HepG2 (cell line): Measurements from ENCODE around the gene ZBTB7A. TPM values are rescaled to one million over a fixed set of nuclear protein-coding genes. Genes with fewer than 3 reads are reported as not detected.

Experiments used
- AGO1 ChIP-seq: fragments of 200-400 bp; formaldehyde crosslinking; IDR thresholded peaks from 2 replicates; pipeline ENCODE4 v1.6.1; 2017; ENCODE audit warnings: mild to moderate bottlenecking, low read depth, low read length, moderate library complexity; ENCODE audit not compliant: poor library complexity, severe bottlenecking
- ATF7-NPFF ChIP-seq: sonication (generic); formaldehyde crosslinking; IDR thresholded peaks from 2 replicates; pipeline ENCODE4 v1.8.1; 2023; ENCODE audit warnings: mild to moderate bottlenecking, low read depth, missing genetic modification reagents, moderate library complexity
- BCL6 ChIP-seq: IDR thresholded peaks from 2 replicates; pipeline ENCODE4 v1.6.1; 2016; ENCODE audit warnings: missing genetic modification reagents, missing compliant biosample characterization
- ESRRA ChIP-seq: sonication (generic); formaldehyde crosslinking; IDR thresholded peaks from 2 replicates; pipeline ENCODE4 v1.5.1; 2020; ENCODE audit warnings: mild to moderate bottlenecking, low read depth, missing genetic modification reagents
- GFI1 ChIP-seq: sonication (generic); formaldehyde crosslinking; IDR thresholded peaks from 2 replicates; pipeline ENCODE4 v1.5.0; 2020; ENCODE audit warnings: missing genetic modification reagents, mild to moderate bottlenecking, borderline replicate concordance
- HNF4G ChIP-seq, 2 experiments: sonication (generic) in 1 of 2; formaldehyde crosslinking in 1 of 2; IDR thresholded peaks; 2 replicates each; pipeline versions ENCODE4 v1.4.0 to v1.6.1; 2011 to 2020; ENCODE audit warnings: borderline replicate concordance in 2 of 2, low read depth in 2 of 2, mild to moderate bottlenecking in 2 of 2, low read length in 1 of 2, missing genetic modification reagents in 1 of 2, moderate library complexity in 1 of 2
- HOXA3 ChIP-seq: sonication (generic); formaldehyde crosslinking; IDR thresholded peaks from 2 replicates; pipeline ENCODE4 v1.5.0; 2020; ENCODE audit warnings: missing genetic modification reagents
- HOXD1 ChIP-seq: sonication (generic); formaldehyde crosslinking; IDR thresholded peaks from 2 replicates; pipeline ENCODE4 v1.5.0; 2020; ENCODE audit warnings: missing genetic modification reagents
- JUND ChIP-seq: sonication (generic); formaldehyde crosslinking; IDR thresholded peaks from 2 replicates; pipeline ENCODE4 v1.8.0; 2022; ENCODE audit warnings: mild to moderate bottlenecking, missing genetic modification reagents
- PHF5A ChIP-seq: IDR thresholded peaks from one replicate; pipeline ENCODE4 v1.6.1; 2018; ENCODE audit warnings: low read depth, missing genetic modification reagents; ENCODE audit not compliant: unreplicated experiment
- POLR2A ChIP-seq, 2 experiments: IDR thresholded peaks; 2 replicates each; pipeline ENCODE4 v1.6.1; 2011; ENCODE audit warnings: low read depth in 2 of 2, low read length in 2 of 2, mild to moderate bottlenecking in 1 of 2, moderate library complexity in 1 of 2; ENCODE audit not compliant: insufficient read depth in 1 of 2
- RBM22 ChIP-seq: fragments of 200-400 bp; formaldehyde crosslinking; optimal IDR thresholded peaks from 2 replicates; pipeline ENCODE3; 2017; ENCODE audit warnings: mild to moderate bottlenecking, low read length, moderate library complexity
- RFX5 ChIP-seq: IDR thresholded peaks from 2 replicates; pipeline ENCODE4 v1.6.1; 2011; ENCODE audit warnings: low read depth, low read length, improper control_type of control experiment
- RFXANK ChIP-seq: IDR thresholded peaks from 2 replicates; pipeline ENCODE4 v1.6.1; 2016
- RNF2 ChIP-seq: fragments of 450-650 bp; conservative IDR thresholded peaks from 2 replicates; pipeline ENCODE4 v1.6.1; 2016; ENCODE audit warnings: low read depth
- SAP130 ChIP-seq: IDR thresholded peaks from 2 replicates; pipeline ENCODE4 v1.6.1; 2016; ENCODE audit warnings: low read depth
- SOX6 ChIP-seq, 2 experiments: fragments of 450-650 bp in 1 of 2; sonication (generic) in 1 of 2; formaldehyde crosslinking in 1 of 2; IDR thresholded peaks; 2 replicates each; pipeline versions ENCODE4 v1.4.0 to v1.6.1; 2017 to 2020; ENCODE audit warnings: antibody characterized with exemption in 1 of 2, mild to moderate bottlenecking in 1 of 2, missing genetic modification reagents in 1 of 2
- ZBTB7A ChIP-seq: sonication (generic); formaldehyde crosslinking; IDR thresholded peaks from 2 replicates; pipeline ENCODE4 v1.8.0; 2022; ENCODE audit warnings: mild to moderate bottlenecking, missing genetic modification reagents
- ZNF207 ChIP-seq: fragments of 450-650 bp; IDR thresholded peaks from 2 replicates; pipeline ENCODE4 v1.6.1; 2016; ENCODE audit warnings: antibody characterized with exemption, borderline replicate concordance
- ZNF234 ChIP-seq: sonication (generic); formaldehyde crosslinking; conservative IDR thresholded peaks from 2 replicates; pipeline ENCODE4 v1.5.1; 2020; ENCODE audit warnings: mild to moderate bottlenecking, missing genetic modification reagents
- ZNF629 ChIP-seq: sonication (generic); formaldehyde crosslinking; conservative IDR thresholded peaks from 2 replicates; pipeline ENCODE4 v1.5.0; 2020; ENCODE audit warnings: missing genetic modification reagents
- ZNF724P ChIP-seq: sonication (generic); formaldehyde crosslinking; IDR thresholded peaks from 2 replicates; pipeline ENCODE4 v1.8.0; 2022; ENCODE audit warnings: missing genetic modification reagents, borderline replicate concordance
- polyA plus RNA-seq, 8 experiments: library from polyadenylated mRNA; depleted of rRNA in 3 of 8; stranded (reverse) in 7 of 8; unstranded in 1 of 8; fragments of >200 nt; fragmentation: Illumina TruSeq in 4 of 8; extraction: Trizol in 4 of 8; gene quantifications; 2 replicates each; pipeline versions ENCODE4 v1.2.1 to v1.2.3, GENCODE V29; 2011 to 2016; ENCODE audit warnings: low read depth in 4 of 8, missing spikeins in 1 of 8, mixed read lengths in 1 of 8; ENCODE audit not compliant: insufficient read depth in 1 of 8
- total RNA-seq, 5 experiments: library from RNA; depleted of rRNA; stranded (reverse); fragments of >200 nt; fragmentation: Illumina TruSeq; extraction: Trizol; gene quantifications; 2 replicates each; pipeline ENCODE4 v1.2.3, GENCODE V29; 2016; ENCODE audit warnings: low read depth in 1 of 5
- TF ChIP-seq, protein P1 (sequence below): IDR thresholded peaks from 2 replicates; pipeline ENCODE4 v1.6.1; 2016; ENCODE audit warnings: missing genetic modification reagents, missing compliant biosample characterization
- TF ChIP-seq, protein P2 (sequence below): sonication (generic); formaldehyde crosslinking; conservative IDR thresholded peaks from 2 replicates; pipeline ENCODE4 v1.4.0; 2020; ENCODE audit warnings: missing genetic modification reagents
- TF ChIP-seq, protein P3 (sequence below): sonication (generic); formaldehyde crosslinking; IDR thresholded peaks from 2 replicates; pipeline ENCODE4 v1.4.0; 2020; ENCODE audit warnings: mild to moderate bottlenecking, low read depth, missing genetic modification reagents
- TF ChIP-seq, protein P4 (sequence below): sonication (generic); formaldehyde crosslinking; IDR thresholded peaks from 2 replicates; pipeline ENCODE4 v1.4.0; 2020; ENCODE audit warnings: mild to moderate bottlenecking, missing genetic modification reagents

Gene ZBTB7A
- total and polyA plus RNA-seq, 2 of the 13 experiments (the other 11 are each of a cell fraction or from before 2014, with no cell fraction given): 3.6 to 4.0 TPM

DNA sequence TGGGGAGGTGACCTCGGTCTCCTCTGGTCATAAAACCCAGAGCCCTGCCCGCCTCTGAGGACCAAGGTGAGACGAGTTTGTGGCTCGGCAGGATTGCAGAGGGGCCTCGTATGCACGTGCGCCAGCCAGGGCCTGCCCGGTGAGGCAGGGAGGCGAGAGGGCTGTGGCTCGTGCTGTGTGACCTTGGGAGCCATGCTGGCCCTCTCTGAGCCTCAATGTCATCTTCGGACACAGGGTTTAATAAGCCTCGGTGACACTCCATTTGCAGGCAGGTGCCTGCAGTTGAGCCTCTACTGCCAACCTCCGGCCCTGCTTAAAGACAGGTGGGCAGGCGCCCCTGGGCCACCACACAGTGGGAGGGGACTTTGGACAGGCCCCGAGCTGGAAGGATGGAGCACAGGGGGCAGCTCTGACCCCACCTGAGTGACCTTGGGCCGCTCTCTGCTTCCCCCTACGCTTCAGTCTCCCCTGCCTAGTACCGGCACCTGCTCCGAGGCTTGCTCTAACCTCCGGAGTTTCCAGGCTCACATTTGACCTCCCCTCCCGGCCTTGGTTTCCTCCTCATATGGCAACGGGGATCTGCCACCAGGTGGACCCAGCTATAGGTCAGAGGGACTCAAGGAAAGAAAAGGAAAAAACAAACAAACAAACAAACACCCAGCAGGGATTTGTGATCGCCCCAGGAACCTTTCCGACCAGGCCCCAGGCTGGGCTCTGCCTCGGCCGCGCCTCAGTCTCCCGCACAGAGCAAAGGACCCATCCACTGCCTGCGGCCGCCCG lies 3.1 kb downstream of the ZBTB7A start (continued):
- TF ChIP-seq, protein P1, sequence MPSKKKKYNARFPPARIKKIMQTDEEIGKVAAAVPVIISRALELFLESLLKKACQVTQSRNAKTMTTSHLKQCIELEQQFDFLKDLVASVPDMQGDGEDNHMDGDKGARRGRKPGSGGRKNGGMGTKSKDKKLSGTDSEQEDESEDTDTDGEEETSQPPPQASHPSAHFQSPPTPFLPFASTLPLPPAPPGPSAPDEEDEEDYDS (CRISPR knock-in tag): no peak
- TF ChIP-seq JUND (no peak), ESRRA (0 out of 2 replicates have a peak, but pooled peaks have one; percentile 61), ZNF234 (no peak), RNF2 (no peak), HOXA3 (CRISPR knock-in tag) (peak; percentile 5; the same call in 1 of the 2 replicates), GFI1 (CRISPR knock-in tag) (no peak), ZNF629 (CRISPR knock-in tag) (0 out of 2 replicates have a peak, but pooled peaks have one; percentile 12), ZBTB7A (CRISPR knock-in tag) (peak; percentile 75), SAP130 (peak; percentile 44; the same call in 1 of the 2 replicates), HNF4G (IDR thresholded peaks at IDR 0.05; ENCODE audit: borderline replicate concordance, low read depth, low read length) (peak; percentile 10; the same call in 1 of the 2 replicates), HNF4G (CRISPR knock-in tag; IDR thresholded peaks at IDR 0.05; ENCODE audit: borderline replicate concordance, low read depth) (peak; percentile 14; the same call in 1 of the 2 replicates), PHF5A (CRISPR knock-in tag) (no peak), AGO1 (no peak), BCL6 (CRISPR knock-in tag) (no peak), RFXANK (CRISPR knock-in tag) (no peak), RBM22 (no peak), SOX6 (IDR thresholded peaks at IDR 0.05) (no peak), SOX6 (CRISPR knock-in tag; IDR thresholded peaks at IDR 0.05) (no peak), ATF7-NPFF (no peak), POLR2A (IDR thresholded peaks at IDR 0.05; ENCODE audit: insufficient read depth in 1 of 2, low read depth in 2 of 2, low read length in 2 of 2) (peak; percentile 40 to 53; a peak in 2 of 4 replicates), HOXD1 (CRISPR knock-in tag) (no peak), ZNF724P (peak; percentile 20; the same call in 1 of the 2 replicates), ZNF207 (no peak), RFX5 (no peak)
- TF ChIP-seq, protein P2, sequence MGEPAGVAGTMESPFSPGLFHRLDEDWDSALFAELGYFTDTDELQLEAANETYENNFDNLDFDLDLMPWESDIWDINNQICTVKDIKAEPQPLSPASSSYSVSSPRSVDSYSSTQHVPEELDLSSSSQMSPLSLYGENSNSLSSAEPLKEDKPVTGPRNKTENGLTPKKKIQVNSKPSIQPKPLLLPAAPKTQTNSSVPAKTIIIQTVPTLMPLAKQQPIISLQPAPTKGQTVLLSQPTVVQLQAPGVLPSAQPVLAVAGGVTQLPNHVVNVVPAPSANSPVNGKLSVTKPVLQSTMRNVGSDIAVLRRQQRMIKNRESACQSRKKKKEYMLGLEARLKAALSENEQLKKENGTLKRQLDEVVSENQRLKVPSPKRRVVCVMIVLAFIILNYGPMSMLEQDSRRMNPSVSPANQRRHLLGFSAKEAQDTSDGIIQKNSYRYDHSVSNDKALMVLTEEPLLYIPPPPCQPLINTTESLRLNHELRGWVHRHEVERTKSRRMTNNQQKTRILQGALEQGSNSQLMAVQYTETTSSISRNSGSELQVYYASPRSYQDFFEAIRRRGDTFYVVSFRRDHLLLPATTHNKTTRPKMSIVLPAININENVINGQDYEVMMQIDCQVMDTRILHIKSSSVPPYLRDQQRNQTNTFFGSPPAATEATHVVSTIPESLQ (CRISPR knock-in tag): no peak
- TF ChIP-seq, protein P3, sequence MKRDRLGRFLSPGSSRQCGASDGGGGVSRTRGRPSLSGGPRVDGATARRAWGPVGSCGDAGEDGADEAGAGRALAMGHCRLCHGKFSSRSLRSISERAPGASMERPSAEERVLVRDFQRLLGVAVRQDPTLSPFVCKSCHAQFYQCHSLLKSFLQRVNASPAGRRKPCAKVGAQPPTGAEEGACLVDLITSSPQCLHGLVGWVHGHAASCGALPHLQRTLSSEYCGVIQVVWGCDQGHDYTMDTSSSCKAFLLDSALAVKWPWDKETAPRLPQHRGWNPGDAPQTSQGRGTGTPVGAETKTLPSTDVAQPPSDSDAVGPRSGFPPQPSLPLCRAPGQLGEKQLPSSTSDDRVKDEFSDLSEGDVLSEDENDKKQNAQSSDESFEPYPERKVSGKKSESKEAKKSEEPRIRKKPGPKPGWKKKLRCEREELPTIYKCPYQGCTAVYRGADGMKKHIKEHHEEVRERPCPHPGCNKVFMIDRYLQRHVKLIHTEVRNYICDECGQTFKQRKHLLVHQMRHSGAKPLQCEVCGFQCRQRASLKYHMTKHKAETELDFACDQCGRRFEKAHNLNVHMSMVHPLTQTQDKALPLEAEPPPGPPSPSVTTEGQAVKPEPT (CRISPR knock-in tag): no peak
- TF ChIP-seq, protein P4, sequence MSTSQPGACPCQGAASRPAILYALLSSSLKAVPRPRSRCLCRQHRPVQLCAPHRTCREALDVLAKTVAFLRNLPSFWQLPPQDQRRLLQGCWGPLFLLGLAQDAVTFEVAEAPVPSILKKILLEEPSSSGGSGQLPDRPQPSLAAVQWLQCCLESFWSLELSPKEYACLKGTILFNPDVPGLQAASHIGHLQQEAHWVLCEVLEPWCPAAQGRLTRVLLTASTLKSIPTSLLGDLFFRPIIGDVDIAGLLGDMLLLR (CRISPR knock-in tag): no peak
